Peyer's patch (tissue), 4 donors: ENCODE data around the gene SH3RF3. TPM values are rescaled to one million over a fixed set of nuclear protein-coding genes. Genes with fewer than 3 reads are reported as not detected.

Source experiments
- DNase-seq, 3 donors: peaks; one replicate each; pipeline ENCODE4 v3.0.0-alpha.2; 2017 to 2019
- H3K27ac ChIP-seq, 4 donors: fragments of 200-600 bp; sonication (generic); one replicate each; pipeline ENCODE4 v1.5.1; 2016 to 2019
- H3K27me3 ChIP-seq, 2 donors: fragments of 200-600 bp; sonication (generic); one replicate each; pipeline ENCODE4 v1.5.1; 2019
- H3K36me3 ChIP-seq, 3 donors: fragments of 200-600 bp; sonication (generic); one replicate each; pipeline ENCODE4 v1.5.1; 2016 to 2019
- H3K4me1 ChIP-seq, 4 donors: fragments of 200-600 bp; sonication (generic); one replicate each; pipeline ENCODE4 v1.5.1; 2016 to 2019
- H3K4me3 ChIP-seq, 4 donors: fragments of 200-600 bp; sonication (generic); 1 replicate in 3 of 4; 2 replicates in 1 of 4; pipeline ENCODE4 v1.5.1; 2016 to 2019; ENCODE audit warnings: mild to moderate bottlenecking in 1 of 4
- H3K9me3 ChIP-seq, 4 donors: fragments of 200-600 bp; sonication (generic); one replicate each; pipeline ENCODE4 v1.5.1; 2016 to 2019; ENCODE audit warnings: mild to moderate bottlenecking in 1 of 4
- POLR2A ChIP-seq, 2 donors: fragments of 450-650 bp; IDR thresholded peaks; one replicate each; pipeline ENCODE4 v1.5.1; 2017; ENCODE audit warnings: antibody characterized with exemption in 2 of 2, mild to moderate bottlenecking in 2 of 2, moderate library complexity in 2 of 2
- total RNA-seq, 4 donors: library from RNA; depleted of rRNA; stranded (reverse); fragments of >200 nt; gene quantifications; one replicate each; pipeline ENCODE4 v1.1.0, GENCODE V29; 2016
- TF ChIP-seq, protein P1 (sequence below), 6 experiments: fragments of 450-650 bp in 4 of 6; fragments of 200-600 bp in 2 of 6; sonication (generic) in 1 of 6; IDR thresholded peaks; one replicate each; pipeline ENCODE4 v1.5.1; 2017 to 2019; ENCODE audit warnings: antibody characterized with exemption in 6 of 6, mild to moderate bottlenecking in 3 of 6, moderate library complexity in 1 of 6

Gene SH3RF3
- total RNA-seq, 4 donors from 2014 or later, result 1.1 to 5.0 (median 3.3) TPM

DNA sequence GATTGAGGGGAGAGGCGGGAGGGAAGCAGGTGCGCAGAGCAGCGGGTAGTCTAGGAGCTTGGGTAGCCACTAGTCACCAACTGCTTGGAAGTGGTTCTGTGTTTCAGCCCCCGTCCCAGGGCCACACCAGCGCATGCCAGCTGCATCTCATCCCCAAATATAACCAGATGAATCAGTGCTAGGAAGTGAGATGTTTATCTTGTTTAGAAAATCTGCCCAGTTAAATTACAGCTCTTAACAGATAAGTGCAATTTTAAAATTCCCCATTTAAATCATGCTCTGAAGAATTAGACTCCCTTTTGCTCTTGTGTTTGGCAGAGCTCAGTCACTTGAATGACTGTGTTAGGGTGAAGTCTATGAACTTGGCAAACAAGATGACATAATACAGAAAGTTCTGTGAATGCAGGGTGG is 291.0 kb downstream of the SH3RF3 start:
- Histone ChIP-seq H3K27me3 (no peaks in the 10 kb centered on the region), H3K9me3 (no peaks in the 10 kb centered on the region), H3K4me3 (no peak overlapping the region), H3K27ac (no peak overlapping the region), H3K36me3 (no peaks in the 10 kb centered on the region), H3K4me1 (no peaks in the 10 kb centered on the region)
- DNase-seq, result peak in 1 of 3 donors; percentile 35
- TF ChIP-seq, protein P1, sequence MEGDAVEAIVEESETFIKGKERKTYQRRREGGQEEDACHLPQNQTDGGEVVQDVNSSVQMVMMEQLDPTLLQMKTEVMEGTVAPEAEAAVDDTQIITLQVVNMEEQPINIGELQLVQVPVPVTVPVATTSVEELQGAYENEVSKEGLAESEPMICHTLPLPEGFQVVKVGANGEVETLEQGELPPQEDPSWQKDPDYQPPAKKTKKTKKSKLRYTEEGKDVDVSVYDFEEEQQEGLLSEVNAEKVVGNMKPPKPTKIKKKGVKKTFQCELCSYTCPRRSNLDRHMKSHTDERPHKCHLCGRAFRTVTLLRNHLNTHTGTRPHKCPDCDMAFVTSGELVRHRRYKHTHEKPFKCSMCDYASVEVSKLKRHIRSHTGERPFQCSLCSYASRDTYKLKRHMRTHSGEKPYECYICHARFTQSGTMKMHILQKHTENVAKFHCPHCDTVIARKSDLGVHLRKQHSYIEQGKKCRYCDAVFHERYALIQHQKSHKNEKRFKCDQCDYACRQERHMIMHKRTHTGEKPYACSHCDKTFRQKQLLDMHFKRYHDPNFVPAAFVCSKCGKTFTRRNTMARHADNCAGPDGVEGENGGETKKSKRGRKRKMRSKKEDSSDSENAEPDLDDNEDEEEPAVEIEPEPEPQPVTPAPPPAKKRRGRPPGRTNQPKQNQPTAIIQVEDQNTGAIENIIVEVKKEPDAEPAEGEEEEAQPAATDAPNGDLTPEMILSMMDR (IDR thresholded peaks at IDR 0.05), result no peak
- TF ChIP-seq POLR2A (IDR thresholded peaks at IDR 0.05), result no peak

DNA sequence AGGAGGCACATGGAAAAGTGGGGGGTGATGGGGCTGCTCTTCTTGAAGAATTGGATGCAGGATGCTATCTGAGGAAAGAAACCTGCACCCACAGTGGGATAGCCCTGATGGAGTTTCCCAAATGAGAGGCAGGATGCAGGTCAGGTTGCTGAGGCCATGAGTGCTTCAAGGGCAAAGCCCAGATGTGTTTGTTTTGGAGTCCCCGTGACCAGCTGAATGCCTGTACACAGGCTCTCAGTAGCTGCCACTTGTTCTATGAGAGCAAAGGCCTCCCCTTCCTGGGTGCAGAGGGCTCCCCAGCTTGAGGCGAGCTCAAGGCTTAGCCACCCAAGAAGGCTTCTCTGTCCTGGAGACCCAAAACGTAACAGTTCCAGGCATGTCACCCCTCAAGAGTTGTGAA is 292.1 kb downstream of the SH3RF3 start:
- Histone ChIP-seq H3K36me3 (no peaks in the 10 kb centered on the region), H3K4me1 (no peaks in the 10 kb centered on the region), H3K27me3 (no peaks in the 10 kb centered on the region), H3K4me3 (no peak overlapping the region), H3K27ac (no peak overlapping the region), H3K9me3 (no peaks in the 10 kb centered on the region)
- DNase-seq, result peak in 1 of 3 donors; percentile 9
- TF ChIP-seq, protein P1 (IDR thresholded peaks at IDR 0.05), result no peak
- TF ChIP-seq POLR2A (IDR thresholded peaks at IDR 0.05), result no peak

DNA sequence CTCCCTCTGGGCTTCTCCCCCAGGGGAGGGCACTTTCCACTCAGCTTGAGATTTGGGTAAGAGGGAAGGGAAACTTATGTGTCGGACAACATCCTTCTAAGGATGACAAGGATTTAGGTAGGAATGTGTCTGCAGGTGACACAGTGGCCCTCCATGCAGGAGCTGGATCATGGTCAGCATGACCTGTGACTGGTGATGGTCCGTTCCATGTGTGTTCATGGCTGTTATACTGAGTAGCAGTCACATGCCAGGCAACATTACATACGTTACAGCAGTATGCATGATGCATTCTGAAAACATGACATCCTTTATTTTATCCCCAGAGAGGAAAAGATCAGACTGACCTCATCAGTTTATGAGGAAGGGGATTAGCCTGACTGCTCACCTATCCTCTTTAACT is 292.6 kb downstream of the SH3RF3 start:
- Histone ChIP-seq H3K4me3 (no peak overlapping the region), H3K4me1 (no peaks in the 10 kb centered on the region), H3K9me3 (no peaks in the 10 kb centered on the region), H3K27me3 (no peaks in the 10 kb centered on the region), H3K36me3 (no peaks in the 10 kb centered on the region), H3K27ac (no peak overlapping the region)
- no peak for DNase-seq
- TF ChIP-seq, protein P1 (IDR thresholded peaks at IDR 0.05), result no peak
- no peak for TF ChIP-seq POLR2A (IDR thresholded peaks at IDR 0.05)

DNA sequence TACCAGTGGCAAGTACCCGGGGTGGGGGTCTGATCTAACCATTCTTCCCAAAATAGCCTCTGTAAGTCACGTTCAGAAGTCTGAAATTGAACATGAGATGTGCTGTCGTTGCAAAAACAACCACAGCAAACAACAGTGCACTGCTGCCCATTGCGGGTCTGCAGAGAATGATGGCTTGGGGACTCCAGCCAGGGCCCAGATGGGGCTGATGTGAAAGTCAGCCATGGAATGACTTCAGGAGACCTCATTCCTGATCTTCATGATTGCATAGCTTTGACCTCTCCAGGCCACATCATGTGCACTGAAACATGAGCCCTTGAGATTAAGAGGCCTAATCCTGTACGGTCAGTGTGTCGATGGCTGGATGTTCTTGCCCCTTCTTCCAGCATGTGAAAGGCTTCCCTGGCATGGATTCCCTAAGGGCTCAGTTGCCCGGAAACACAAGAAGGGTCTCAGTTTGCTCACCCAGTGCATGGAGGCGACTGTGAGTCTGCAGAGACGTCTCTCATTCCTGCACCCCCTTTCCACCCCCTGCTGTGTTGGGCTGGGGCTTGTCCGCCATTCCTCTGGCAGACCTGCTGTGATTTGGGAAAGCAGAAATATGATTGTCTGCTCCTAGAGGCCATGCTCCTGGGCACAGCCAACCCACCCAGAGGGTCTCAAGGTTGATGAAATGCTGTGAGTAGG is 293.2 kb downstream of the SH3RF3 start:
- H3K4me3 ChIP-seq, result no peak overlapping the region
- no peaks in the 10 kb centered on the region for H3K4me1 ChIP-seq
- H3K27ac ChIP-seq, result no peak overlapping the region
- H3K9me3 ChIP-seq, result no peaks in the 10 kb centered on the region
- H3K27me3 ChIP-seq, result no peaks in the 10 kb centered on the region
- H3K36me3 ChIP-seq, result no peaks in the 10 kb centered on the region
- TF ChIP-seq, protein P1 (IDR thresholded peaks at IDR 0.05), result no peak
- no peak for TF ChIP-seq POLR2A (IDR thresholded peaks at IDR 0.05)
- no peak for DNase-seq

DNA sequence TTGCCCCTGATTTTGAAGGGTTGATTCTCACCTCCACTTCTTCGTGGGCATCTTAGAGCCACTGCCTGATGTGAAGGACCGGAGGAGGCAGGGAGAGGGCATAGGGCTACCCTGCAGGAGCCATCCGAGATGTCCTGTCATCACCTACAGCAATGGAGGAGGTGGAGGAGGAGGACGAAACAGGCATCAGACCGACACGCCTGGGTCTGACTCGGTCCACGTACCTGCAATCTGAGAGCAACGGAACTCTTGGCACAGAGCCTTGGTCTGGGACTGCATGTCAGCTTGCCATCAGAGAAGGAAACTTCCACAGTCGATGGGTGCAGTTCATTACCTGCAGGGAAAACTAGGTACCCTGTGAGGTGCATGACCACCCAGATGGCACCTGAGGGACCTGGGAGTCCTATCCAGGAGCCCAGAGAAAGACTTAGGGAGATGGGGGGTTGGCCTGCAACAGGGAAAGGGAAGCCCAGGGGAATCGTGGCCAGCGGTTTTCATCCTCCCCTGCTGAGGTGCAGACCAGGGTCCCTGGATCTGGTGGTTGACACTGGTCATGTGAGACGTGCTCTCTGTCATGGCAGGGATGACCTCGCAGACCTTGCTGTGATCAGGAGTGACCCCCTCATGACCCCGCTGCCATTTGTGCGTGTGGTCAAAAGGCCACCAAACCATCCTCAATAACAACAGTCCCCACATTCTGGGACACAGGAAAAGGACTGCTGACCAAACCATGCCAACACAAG is 293.9 kb downstream of the SH3RF3 start:
- no peaks in the 10 kb centered on the region for H3K4me1 ChIP-seq
- DNase-seq, result peak in 1 of 3 donors; percentile 30
- no peaks in the 10 kb centered on the region for H3K27me3 ChIP-seq
- TF ChIP-seq, protein P1 (IDR thresholded peaks at IDR 0.05), result no peak
- TF ChIP-seq POLR2A (IDR thresholded peaks at IDR 0.05), result no peak
- no peaks in the 10 kb centered on the region for H3K36me3 ChIP-seq
- H3K9me3 ChIP-seq, result no peaks in the 10 kb centered on the region
- H3K27ac ChIP-seq, result no peak overlapping the region
- no peak overlapping the region for H3K4me3 ChIP-seq
